HEK293T (cell line): ENCODE measurements around the gene PAK5.

Experiments
- CTCF ChIA-PET: fragments of 350-600 bp; formaldehyde crosslinking; extraction: SDS; loops from one replicate; lab custom pipeline; 2021; ENCODE audit warnings: antibody characterized with exemption, inconsistent platforms; lab: Yijun Ruan, JAX
- POLR2A ChIA-PET: fragments of 350-600 bp; formaldehyde crosslinking; extraction: SDS; loops from one replicate; lab custom pipeline; 2020; ENCODE audit warnings: antibody characterized with exemption, inconsistent platforms; lab: Yijun Ruan, JAX
- DNase-seq: peaks from one replicate; pipeline ENCODE4 v3.0.0; 2012; ENCODE audit warnings: mixed read lengths; ENCODE audit errors: extremely low spot score
- ARNT ChIP-seq: fragments of 450-650 bp; IDR thresholded peaks from 2 replicates; pipeline ENCODE4 v1.6.1; 2017; ENCODE audit warnings: mild to moderate bottlenecking
- BHLHE40 ChIP-seq: fragments of 450-650 bp; IDR thresholded peaks from 2 replicates; pipeline ENCODE4 v1.6.1; 2016; ENCODE audit warnings: mild to moderate bottlenecking, moderate library complexity, borderline replicate concordance
- CTBP1 ChIP-seq: fragments of 450-650 bp; IDR thresholded peaks from 2 replicates; pipeline ENCODE4 v1.6.1; 2016; ENCODE audit warnings: borderline replicate concordance
- ELF4 ChIP-seq: fragments of 450-650 bp; IDR thresholded peaks from 2 replicates; pipeline ENCODE4 v1.6.1; 2017; ENCODE audit warnings: antibody characterized with exemption
- FOXA1 ChIP-seq: fragments of 450-650 bp; IDR thresholded peaks from 2 replicates; pipeline ENCODE4 v1.6.1; 2016; ENCODE audit warnings: mild to moderate bottlenecking
- FOXK2 ChIP-seq: fragments of 450-650 bp; IDR thresholded peaks from 2 replicates; pipeline ENCODE4 v1.6.1; 2016; ENCODE audit warnings: mild to moderate bottlenecking
- FOXM1 ChIP-seq: fragments of 450-650 bp; IDR thresholded peaks from 2 replicates; pipeline ENCODE4 v1.6.1; 2017; ENCODE audit warnings: mild to moderate bottlenecking, borderline replicate concordance
- HDGF ChIP-seq: fragments of 450-650 bp; IDR thresholded peaks from 2 replicates; pipeline ENCODE4 v1.6.1; 2017; ENCODE audit warnings: antibody characterized with exemption, borderline replicate concordance
- L3MBTL2 ChIP-seq: fragments of 450-650 bp; conservative IDR thresholded peaks from 2 replicates; pipeline ENCODE4 v1.6.1; 2016; ENCODE audit warnings: mild to moderate bottlenecking
- LEF1 ChIP-seq: fragments of 450-650 bp; IDR thresholded peaks from 2 replicates; pipeline ENCODE4 v1.6.1; 2017; ENCODE audit warnings: mild to moderate bottlenecking, borderline replicate concordance
- NFRKB ChIP-seq: fragments of 450-650 bp; IDR thresholded peaks from 2 replicates; pipeline ENCODE4 v1.6.1; 2016; ENCODE audit warnings: mild to moderate bottlenecking, moderate library complexity
- SP1 ChIP-seq: fragments of 450-650 bp; IDR thresholded peaks from 2 replicates; pipeline ENCODE4 v1.6.1; 2017
- SUZ12 ChIP-seq: fragments of 450-650 bp; IDR thresholded peaks from 2 replicates; pipeline ENCODE4 v1.6.1; 2016; ENCODE audit warnings: mild to moderate bottlenecking
- TARDBP ChIP-seq: fragments of 450-650 bp; IDR thresholded peaks from 2 replicates; pipeline ENCODE4 v1.6.1; 2016
- ZNF384 ChIP-seq: fragments of 450-650 bp; IDR thresholded peaks from 2 replicates; pipeline ENCODE4 v1.6.1; 2016
- TF ChIP-seq, protein P1 (sequence below): fragments of 450-650 bp; IDR thresholded peaks from 2 replicates; pipeline ENCODE4 v1.6.1; 2016

The PAK5 gene

DNA sequence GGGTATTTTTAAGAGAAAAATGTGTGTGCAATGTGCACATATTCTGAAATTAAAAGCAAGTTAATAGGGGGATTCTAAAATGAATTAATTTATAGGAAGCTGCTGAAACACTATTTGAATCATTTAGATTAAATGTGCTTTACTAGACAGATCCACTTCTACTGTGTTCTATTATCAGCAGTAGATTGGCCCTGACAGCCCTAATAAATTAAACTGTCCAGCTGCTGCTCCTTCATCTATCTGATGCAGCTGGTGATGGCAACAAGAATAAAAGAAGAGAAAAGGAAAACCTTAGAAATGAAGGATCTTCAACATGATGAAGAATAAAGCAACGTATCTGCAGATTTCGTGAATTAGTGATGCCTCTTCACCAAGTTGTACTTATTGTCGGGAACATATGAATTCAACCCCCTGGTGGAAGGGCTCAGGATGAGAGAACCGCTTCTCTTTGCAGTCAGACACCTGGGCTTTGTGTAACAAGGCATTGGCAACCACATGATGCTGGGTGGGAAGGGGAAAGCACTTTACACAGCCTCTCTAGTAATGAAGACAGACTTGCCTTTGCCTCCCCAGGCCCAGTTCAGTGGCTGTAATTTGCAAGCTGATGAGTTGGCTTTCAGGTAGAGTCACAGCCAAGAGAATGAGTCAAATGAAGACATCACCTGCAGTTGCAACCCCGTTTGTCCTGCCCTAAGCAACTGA, 230.1 kb downstream of the PAK5 start:
- TF ChIP-seq ARNT (no peak), HDGF (no peak), SP1 (no peak), L3MBTL2 (no peak), TARDBP (no peak), SUZ12 (no peak), FOXM1 (no peak), FOXA1 (no peak), ELF4 (no peak), LEF1 (no peak), CTBP1 (no peak), NFRKB (no peak)
- TF ChIP-seq, protein P1, sequence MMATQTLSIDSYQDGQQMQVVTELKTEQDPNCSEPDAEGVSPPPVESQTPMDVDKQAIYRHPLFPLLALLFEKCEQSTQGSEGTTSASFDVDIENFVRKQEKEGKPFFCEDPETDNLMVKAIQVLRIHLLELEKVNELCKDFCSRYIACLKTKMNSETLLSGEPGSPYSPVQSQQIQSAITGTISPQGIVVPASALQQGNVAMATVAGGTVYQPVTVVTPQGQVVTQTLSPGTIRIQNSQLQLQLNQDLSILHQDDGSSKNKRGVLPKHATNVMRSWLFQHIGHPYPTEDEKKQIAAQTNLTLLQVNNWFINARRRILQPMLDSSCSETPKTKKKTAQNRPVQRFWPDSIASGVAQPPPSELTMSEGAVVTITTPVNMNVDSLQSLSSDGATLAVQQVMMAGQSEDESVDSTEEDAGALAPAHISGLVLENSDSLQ = no peak
- CTCF ChIA-PET = interaction anchor here (0.8 to 2.0 kb wide), 4 partner anchors 9 to 203 kb away, joined by 3 to 7 read pairs (median 4); no protein-coding TSS in a partner anchor
- POLR2A ChIA-PET = no interaction called here
- DNase-seq = no peak

DNA sequence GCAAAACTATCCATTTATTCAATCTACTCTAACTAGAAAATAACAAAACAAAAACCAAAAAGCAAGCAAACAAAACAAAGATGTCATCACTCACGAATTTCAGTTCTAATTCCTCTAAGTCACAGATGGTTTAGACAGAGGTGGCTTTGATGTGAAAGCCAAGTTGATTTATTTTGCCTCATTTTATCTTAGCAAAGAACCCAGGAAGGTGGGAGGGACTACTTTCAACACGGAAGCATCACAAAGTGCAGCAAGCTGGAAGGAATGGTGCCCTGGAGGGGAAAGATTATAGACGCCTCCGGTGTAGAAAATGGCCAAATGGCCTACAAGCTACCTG, 236.1 kb downstream of the PAK5 start:
- DNase-seq = no peak
- CTCF ChIA-PET = interaction anchor here (0.9 kb wide), 1 partner anchor 135 kb away, joined by 3 read pairs; no protein-coding TSS in a partner anchor
- TF ChIP-seq ARNT (no peak), FOXM1 (no peak), BHLHE40 (no peak), L3MBTL2 (no peak), FOXA1 (no peak), ZNF384 (no peak), ELF4 (no peak), LEF1 (no peak), NFRKB (no peak)
- TF ChIP-seq, protein P1 = no peak
- POLR2A ChIA-PET = no interaction called here

DNA sequence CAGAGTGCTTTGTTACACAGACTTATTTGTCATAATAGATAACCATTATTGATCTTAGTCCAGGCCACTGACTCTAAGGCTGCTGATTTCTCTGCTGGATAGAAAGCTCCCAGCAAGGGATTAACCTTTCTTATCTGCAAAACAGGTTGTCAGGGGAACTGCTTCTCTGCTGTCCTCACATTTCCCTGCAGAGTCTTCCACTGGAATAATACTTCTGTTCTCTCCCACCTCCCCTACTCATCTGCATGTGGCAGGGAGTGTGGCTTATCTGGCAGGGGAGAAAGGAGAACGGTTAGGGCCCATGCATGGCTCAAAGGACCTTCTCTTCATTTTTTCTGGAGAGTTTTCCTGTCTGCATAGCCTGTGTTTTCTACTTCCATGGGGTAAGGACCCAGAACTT, 238.3 kb downstream of the PAK5 start:
- CTCF ChIA-PET = no interaction called here
- DNase-seq = no peak
- POLR2A ChIA-PET = no interaction called here
- TF ChIP-seq NFRKB (no peak), SUZ12 (no peak), ELF4 (no peak), L3MBTL2 (no peak)

DNA sequence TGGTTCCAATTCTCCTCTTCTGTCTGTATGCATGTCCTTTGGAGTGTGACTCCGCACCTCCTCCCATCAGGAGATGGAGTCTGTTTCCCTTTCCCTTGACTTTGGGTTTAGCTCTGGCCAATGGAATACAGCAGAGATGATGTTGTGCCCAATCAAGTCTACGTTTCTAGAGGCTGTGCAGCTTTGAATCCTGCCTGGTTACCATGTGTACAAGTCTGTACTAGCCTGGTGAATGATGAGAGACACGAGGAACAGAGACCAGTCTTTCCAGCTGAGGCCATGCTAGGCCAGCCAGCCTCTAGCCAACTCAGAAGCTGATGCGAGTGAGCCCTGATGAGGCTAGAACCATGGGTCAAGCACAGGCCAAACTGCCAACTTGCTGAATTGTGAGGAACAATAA, 241.3 kb downstream of the PAK5 start:
- ChIA-PET CTCF (no interaction called here), POLR2A (no interaction called here)
- TF ChIP-seq FOXM1 (no peak), FOXA1 (no peak)
- no peak for DNase-seq

DNA sequence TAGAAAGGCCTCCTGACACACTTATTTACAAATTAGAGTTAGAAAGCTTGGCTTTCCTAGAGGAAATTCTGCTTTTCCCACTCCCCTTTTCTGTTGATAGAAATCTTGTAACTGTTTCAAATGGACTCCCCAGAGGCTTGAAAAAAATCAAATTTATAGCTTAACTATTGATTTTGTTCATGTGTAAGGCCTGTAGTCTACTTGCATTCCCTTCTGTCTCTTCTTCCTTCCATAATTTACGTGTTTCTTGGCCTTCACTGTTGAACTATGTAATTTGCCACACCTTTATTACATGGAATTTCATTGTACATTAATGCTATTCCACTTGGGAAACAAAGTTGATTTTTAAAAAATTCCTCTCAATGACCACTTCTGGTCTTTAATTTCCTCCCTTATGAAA, 243.1 kb downstream of the PAK5 start:
- POLR2A ChIA-PET = no interaction called here
- CTCF ChIA-PET = no interaction called here
- DNase-seq = no peak
- TF ChIP-seq BHLHE40 (no peak), SUZ12 (no peak), FOXM1 (no peak)

- ChIA-PET POLR2A (no interaction called here), CTCF (no interaction called here)
- TF ChIP-seq ELF4 (no peak), FOXM1 (no peak), ARNT (no peak), NFRKB (no peak), FOXA1 (no peak), CTBP1 (no peak), L3MBTL2 (no peak), ZNF384 (no peak), HDGF (no peak), SP1 (no peak), BHLHE40 (no peak), FOXK2 (no peak)
- TF ChIP-seq, protein P1 = no peak
- DNase-seq = no peak
Observed at GRCh38 chr20:9594284-9594875, 244.5 kb downstream of the PAK5 start.

DNA sequence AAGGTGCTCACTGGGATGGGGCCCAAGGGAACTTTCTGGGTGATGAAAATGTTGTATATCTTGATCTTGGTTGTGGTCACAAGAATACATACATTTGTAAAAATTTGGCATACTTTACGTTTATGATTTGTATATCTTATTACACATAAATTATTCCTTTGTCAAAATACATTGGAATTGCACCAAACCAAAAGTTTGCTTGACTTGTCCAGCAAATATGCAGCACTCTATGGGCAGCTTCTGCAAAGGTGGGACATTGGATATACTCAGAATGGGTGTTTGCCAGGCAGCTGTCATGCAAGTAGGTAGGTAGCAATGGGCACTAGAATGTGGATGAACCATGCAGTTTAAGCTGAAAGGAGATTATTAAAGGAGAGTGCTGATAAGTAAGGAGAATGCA, 246.5 kb downstream of the PAK5 start:
- CTCF ChIA-PET = no interaction called here
- POLR2A ChIA-PET = no interaction called here
- DNase-seq = no peak
- TF ChIP-seq L3MBTL2 = no peak
- no peak for TF ChIP-seq BHLHE40
- TF ChIP-seq ARNT = no peak
- no peak for TF ChIP-seq ZNF384
- TF ChIP-seq SUZ12 = no peak
- no peak for TF ChIP-seq FOXK2
- TF ChIP-seq HDGF = no peak
- TF ChIP-seq NFRKB = no peak
- no peak for TF ChIP-seq LEF1
- no peak for TF ChIP-seq TARDBP
- no peak for TF ChIP-seq SP1
- TF ChIP-seq ELF4 = no peak
- TF ChIP-seq, protein P1 = no peak
- no peak for TF ChIP-seq FOXM1
- TF ChIP-seq CTBP1 = no peak
